Neural crest cell (in vitro differentiated cells): ENCODE measurements around the gene EIF2S2. TPM values are rescaled to one million over a fixed set of nuclear protein-coding genes. Genes with fewer than 3 reads are reported as not detected.
A peak's percentile ranks its signal among the peaks of the same experiment; 100 is the strongest.

Experiments used
- DNase-seq: peaks from one replicate; pipeline ENCODE4 v3.0.0; 2021; ENCODE audit warnings: low read depth, mixed read lengths, low spot score
- H3K27ac Mint-ChIP-seq: one replicate; pipeline ENCODE4 v1.8.0; 2021; ENCODE audit warnings: mild to moderate bottlenecking, mixed read lengths; ENCODE audit not compliant: unreplicated experiment
- H3K27me3 Mint-ChIP-seq: 2 replicates; pipeline ENCODE4 v1.8.0; 2021; ENCODE audit warnings: low read depth, mild to moderate bottlenecking, mixed read lengths
- H3K36me3 Mint-ChIP-seq: 2 replicates; pipeline ENCODE4 v1.8.0; 2021; ENCODE audit warnings: low read depth, mild to moderate bottlenecking, mixed read lengths
- H3K4me1 Mint-ChIP-seq: 2 replicates; pipeline ENCODE4 v1.8.0; 2021; ENCODE audit warnings: mixed read lengths
- H3K4me3 Mint-ChIP-seq: one replicate; pipeline ENCODE4 v1.8.0; 2021; ENCODE audit warnings: mild to moderate bottlenecking, mixed read lengths
- H3K9me3 Mint-ChIP-seq: 2 replicates; pipeline ENCODE4 v1.8.0; 2021; ENCODE audit warnings: mixed read lengths
- CTCF ChIP-seq: fragments of 200-600 bp; sonication (generic); conservative IDR thresholded peaks from 2 replicates; pipeline ENCODE4 v1.5.0; 2021; ENCODE audit warnings: antibody characterized with exemption, mild to moderate bottlenecking
- total RNA-seq: library from RNA; stranded (reverse); gene quantifications from 2 replicates; pipeline ENCODE4 v1.2.1, GENCODE V29; 2021

The EIF2S2 gene
- total RNA-seq, 1 donor from 2014 or later = 106 TPM

GRCh38 chr20:34110745-34111641, 1.1 kb downstream of the EIF2S2 start:
- Mint-ChIP-seq H3K27me3 (peaks cover 9% of the 10 kb centered on the region), H3K9me3 (no peaks in the 10 kb centered on the region)
- DNase-seq = no peak

GRCh38 chr20:34110025-34110744, 1.9 kb downstream of the EIF2S2 start:
- no peak overlapping the region for H3K27ac Mint-ChIP-seq
- H3K27me3 Mint-ChIP-seq = peaks cover 6% of the 10 kb centered on the region
- no peak for TF ChIP-seq CTCF
- H3K36me3 Mint-ChIP-seq = peaks cover 9% of the 10 kb centered on the region
- peaks cover 50% of the 10 kb centered on the region for H3K4me1 Mint-ChIP-seq
- H3K4me3 Mint-ChIP-seq = peak overlapping the region; percentile 99
- DNase-seq = no peak
- H3K9me3 Mint-ChIP-seq = no peaks in the 10 kb centered on the region

More at GRCh38 chr20:34110745-34111641, 1.1 kb downstream of the EIF2S2 start:
- Mint-ChIP-seq H3K4me3 (peak overlapping the region; percentile 99), H3K36me3 (peaks cover 9% of the 10 kb centered on the region), H3K4me1 (peaks cover 50% of the 10 kb centered on the region), H3K27ac (peak overlapping the region; percentile 88)
- TF ChIP-seq CTCF = no peak

- peaks cover 10% of the 10 kb centered on the region for H3K36me3 Mint-ChIP-seq
Observed at GRCh38 chr20:34109442-34109841, 2.6 kb downstream of the EIF2S2 start.

GRCh38 chr20:34108616-34109174, 3.3 kb downstream of the EIF2S2 start:
- H3K27me3 Mint-ChIP-seq = peaks cover 6% of the 10 kb centered on the region
- H3K4me3 Mint-ChIP-seq = peak overlapping the region; percentile 55
- H3K4me1 Mint-ChIP-seq = peaks cover 50% of the 10 kb centered on the region
- TF ChIP-seq CTCF = no peak
- H3K36me3 Mint-ChIP-seq = peaks cover 16% of the 10 kb centered on the region
- H3K9me3 Mint-ChIP-seq = no peaks in the 10 kb centered on the region
- no peak for DNase-seq
- no peak overlapping the region for H3K27ac Mint-ChIP-seq

More at GRCh38 chr20:34109442-34109841, 2.6 kb downstream of the EIF2S2 start:
- H3K4me3 Mint-ChIP-seq = peak overlapping the region; percentile 99
- no peak overlapping the region for H3K27ac Mint-ChIP-seq
- no peaks in the 10 kb centered on the region for H3K9me3 Mint-ChIP-seq
- no peak for TF ChIP-seq CTCF
- H3K4me1 Mint-ChIP-seq = peaks cover 50% of the 10 kb centered on the region
- no peak for DNase-seq
- peaks cover 6% of the 10 kb centered on the region for H3K27me3 Mint-ChIP-seq

- Mint-ChIP-seq H3K27me3 (no peaks in the 10 kb centered on the region), H3K4me1 (peaks cover 38% of the 10 kb centered on the region), H3K36me3 (peaks cover 21% of the 10 kb centered on the region), H3K9me3 (no peaks in the 10 kb centered on the region), H3K27ac (no peak overlapping the region), H3K4me3 (no peak overlapping the region)
- DNase-seq = no peak
- no peak for TF ChIP-seq CTCF
Observed at GRCh38 chr20:34105978-34106675, 5.9 kb downstream of the EIF2S2 start.
